Bronchus fibroblast of lung (primary cell): ENCODE results near the gene KIR3DL2. TPM values are rescaled to one million over a fixed set of nuclear protein-coding genes. Genes with fewer than 3 reads are reported as not detected.

Experiments used
- total RNA-seq: library from RNA; depleted of rRNA; stranded (reverse); fragments of >200 nt; gene quantifications from 2 replicates; pipeline ENCODE4 v1.2.3, GENCODE V29; 2015

The KIR3DL2 gene
- total RNA-seq: not detected in 2 replicates

GRCh38 chr19:54850061-54850640, at the start of gene KIR3DL2:
KIR3DL2 (plus strand) TSS chr19:54850443; CDS start chr19:54850476, 33 bp downstream.

GRCh38 chr19:54803410-54803809, 46.8 kb upstream of the KIR3DL2 start, which contains the start of gene KIR2DL4:
KIR2DL4 (plus strand) TSS chr19:54803610; CDS start chr19:54803652, 42 bp downstream.

GRCh38 chr19:54816251-54816650, 34.0 kb upstream of the KIR3DL2 start, which contains the start of gene KIR3DL1:
KIR3DL1 (plus strand) TSS chr19:54816468.

GRCh38 chr19:54832496-54832895, 17.7 kb upstream of the KIR3DL2 start, which contains the start of gene KIR2DS4:
KIR2DS4 (plus strand) TSS chr19:54832676.

GRCh38 chr19:54873990-54874389, 23.7 kb downstream of the KIR3DL2 start, which contains the start of gene FCAR:
FCAR (plus strand) TSS chr19:54874235; CDS start chr19:54874290, 55 bp downstream.

GRCh38 chr19:54905803-54906511, 55.7 kb downstream of the KIR3DL2 start, which contains the start of gene NCR1:
NCR1 (plus strand) TSS chr19:54906148; CDS start chr19:54906188, 40 bp downstream.

Other genes starting within 250 kb of the KIR3DL2 start
- not detected in 2 replicates for gene LILRB1, start 220.0 kb upstream of the KIR3DL2 start, total RNA-seq
- not detected in 2 replicates for gene LILRB4, start 187.5 kb upstream of the KIR3DL2 start, total RNA-seq
- not detected in 2 replicates for gene KIR3DL3, start 126.0 kb upstream of the KIR3DL2 start, total RNA-seq
- gene KIR2DL3, start 111.9 kb upstream of the KIR3DL2 start, total RNA-seq: not detected in 2 replicates
- gene KIR2DL1, start 80.7 kb upstream of the KIR3DL2 start, total RNA-seq: not detected in 2 replicates
- not detected in 2 replicates for gene KIR2DL4, start 46.8 kb upstream of the KIR3DL2 start, total RNA-seq
- not detected in 2 replicates for gene KIR3DL1, start 34.0 kb upstream of the KIR3DL2 start, total RNA-seq
- not detected in 2 replicates for gene KIR2DS4, start 17.8 kb upstream of the KIR3DL2 start, total RNA-seq
- gene FCAR, start 23.8 kb downstream of the KIR3DL2 start, total RNA-seq: not detected in 2 replicates
- gene NCR1, start 55.7 kb downstream of the KIR3DL2 start, total RNA-seq: not detected in 2 replicates
- gene NLRP7, start 97.1 kb downstream of the KIR3DL2 start, total RNA-seq: not detected in 2 replicates
- gene NLRP2, start 115.9 kb downstream of the KIR3DL2 start, total RNA-seq: under 0.01 and 0.34 TPM in 2 replicates
- gene GP6, start 187.8 kb downstream of the KIR3DL2 start, total RNA-seq: not detected in 2 replicates
- 6.4 and 8.4 TPM in 2 replicates for gene RDH13, start 212.7 kb downstream of the KIR3DL2 start, total RNA-seq
- gene EPS8L1, start 225.4 kb downstream of the KIR3DL2 start, total RNA-seq: 4.9 and 5.9 TPM in 2 replicates